ENCODE results near the gene MAP4K5.
"Not testable (repeated sequence)": the region's sequence is repeated elsewhere in the genome, so short reads cannot be mapped to it uniquely, and the experiment has no call there.

Gene MAP4K5

GRCh38 chr14:50531595-50532501 lies 521 bp downstream of the MAP4K5 start:
- DNase-seq (ENCODE audit: low spot score), result peak; percentile 29

GRCh38 chr14:50530794-50531365 lies 1.5 kb downstream of the MAP4K5 start:
- no peak for DNase-seq (ENCODE audit: low spot score)

GRCh38 chr14:50530358-50530757 lies 2.0 kb downstream of the MAP4K5 start:
- no peak for DNase-seq (ENCODE audit: low spot score)

- DNase-seq (ENCODE audit: low spot score), result no peak
These were observed 2.8 kb downstream of the MAP4K5 start for GRCh38 chr14:50529288-50530179.

DNA sequence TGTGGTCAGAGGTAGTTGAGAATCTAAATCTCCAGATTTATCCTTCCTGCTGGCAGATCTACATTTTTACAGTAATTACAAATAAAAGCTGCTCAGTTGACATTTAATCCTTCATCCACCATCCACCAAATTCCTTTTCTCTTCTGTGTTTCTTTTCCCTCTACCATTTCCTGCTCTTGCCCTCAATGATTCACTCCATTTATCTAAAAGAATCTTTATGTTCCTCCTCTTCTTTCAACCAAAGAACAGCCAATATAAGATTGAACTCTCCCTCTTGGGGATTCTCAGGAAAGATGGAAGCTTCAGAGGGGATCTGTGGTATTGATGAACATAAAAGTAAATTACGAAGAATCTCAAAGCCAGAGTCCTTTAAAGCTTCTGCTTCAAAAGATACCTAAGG lies 4.4 kb downstream of the MAP4K5 start:
- no peak for DNase-seq (ENCODE audit: low spot score)

- DNase-seq (ENCODE audit: low spot score), result no peak
These were observed 7.4 kb downstream of the MAP4K5 start for GRCh38 chr14:50524731-50525515.

GRCh38 chr14:50524060-50524459 lies 8.3 kb downstream of the MAP4K5 start:
- DNase-seq (ENCODE audit: low spot score), result no peak

- DNase-seq (ENCODE audit: low spot score), result no peak
These were observed 8.9 kb downstream of the MAP4K5 start for GRCh38 chr14:50523271-50524041.

DNA sequence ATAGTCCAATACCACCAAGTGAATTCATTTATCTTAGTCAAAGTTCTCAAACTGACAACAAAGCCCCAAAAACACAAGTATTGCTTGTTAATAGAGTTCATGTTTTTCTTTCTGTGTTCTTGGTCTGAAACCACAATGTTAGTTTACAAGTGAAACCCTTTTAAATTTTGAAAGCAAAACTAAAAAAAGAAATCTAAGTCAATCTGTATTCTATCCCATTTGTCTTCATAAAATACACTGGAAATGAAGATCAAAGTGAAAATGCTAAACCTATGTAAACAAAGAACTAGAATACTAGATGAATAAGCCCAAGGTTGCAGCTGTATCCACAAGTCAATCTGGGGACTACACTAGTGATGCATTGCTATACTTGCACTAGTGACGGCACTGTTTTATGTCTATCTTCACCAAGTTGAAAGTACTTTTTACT lies 10.4 kb downstream of the MAP4K5 start:
- DNase-seq (ENCODE audit: low spot score), result no peak

GRCh38 chr14:50520947-50521815 lies 11.2 kb downstream of the MAP4K5 start:
- DNase-seq (ENCODE audit: low spot score), result peak; percentile 50

- DNase-seq (ENCODE audit: low spot score), result no peak
These were observed 16.3 kb downstream of the MAP4K5 start for GRCh38 chr14:50516091-50516490.

GRCh38 chr14:50512463-50512862 lies 19.9 kb downstream of the MAP4K5 start:
- no peak for DNase-seq (ENCODE audit: low spot score)

- no peak for DNase-seq (ENCODE audit: low spot score)
These were observed 22.2 kb downstream of the MAP4K5 start for GRCh38 chr14:50510157-50510556.

- not testable (repeated sequence) for DNase-seq (ENCODE audit: low spot score)
These were observed 25.3 kb downstream of the MAP4K5 start for GRCh38 chr14:50507078-50507477.

GRCh38 chr14:50501642-50502041 lies 30.7 kb downstream of the MAP4K5 start:
- DNase-seq (ENCODE audit: low spot score), result peak; percentile 32

- no peak for DNase-seq (ENCODE audit: low spot score)
These were observed 35.0 kb downstream of the MAP4K5 start for GRCh38 chr14:50497351-50497750.

DNA sequence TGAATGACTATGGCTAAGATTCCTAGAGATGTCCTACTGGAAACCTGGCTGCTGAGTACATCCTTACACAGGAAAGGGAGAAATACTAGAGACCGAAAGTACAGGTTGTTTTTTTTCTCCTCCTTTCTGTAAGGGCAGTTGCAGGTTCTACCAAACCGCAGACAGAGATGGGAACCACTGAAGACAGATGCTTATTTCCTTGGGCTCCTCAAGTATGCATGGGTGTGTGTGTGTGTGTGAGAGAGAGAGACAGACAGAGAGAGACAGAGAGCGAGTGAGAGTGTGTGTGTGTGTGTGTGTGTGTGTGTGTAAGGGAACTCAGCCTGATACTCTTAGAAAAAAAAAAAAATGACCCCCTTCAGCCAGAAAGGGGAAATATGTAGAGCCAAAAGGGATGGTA lies 42.5 kb downstream of the MAP4K5 start:
- no peak for DNase-seq (ENCODE audit: low spot score)

GRCh38 chr14:50488521-50488920 lies 43.8 kb downstream of the MAP4K5 start:
- no peak for DNase-seq (ENCODE audit: low spot score)

- no peak for DNase-seq (ENCODE audit: low spot score)
These were observed 53.3 kb downstream of the MAP4K5 start for GRCh38 chr14:50479041-50479440.

DNA sequence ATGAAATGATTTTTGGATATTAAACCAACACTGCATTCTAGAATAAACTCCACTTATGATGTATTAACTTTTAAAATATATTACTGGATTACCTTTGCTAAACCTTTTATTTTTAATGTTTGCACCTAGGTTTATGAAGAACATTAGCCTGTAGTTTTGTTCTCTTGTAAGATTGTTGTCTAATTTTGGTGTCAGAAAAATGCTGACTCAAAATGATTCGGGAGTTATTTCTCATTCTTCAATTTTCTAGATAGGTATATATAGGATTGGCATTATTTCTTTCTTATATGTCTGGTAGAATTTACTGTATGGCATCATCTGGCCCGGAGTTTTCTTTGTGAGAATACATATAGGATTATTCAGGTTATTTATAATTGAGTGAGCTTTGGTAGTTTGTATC lies 54.6 kb downstream of the MAP4K5 start:
- DNase-seq (ENCODE audit: low spot score), result no peak
